Spleen (tissue), 11 donors: Measurements from ENCODE around the gene ZFHX2. TPM values are rescaled to one million over a fixed set of nuclear protein-coding genes. Genes with fewer than 3 reads are reported as not detected.

Experiments used
- DNase-seq: peaks from one replicate; pipeline ENCODE4 v3.0.0-alpha.2; 2020
- H3K27ac ChIP-seq, 8 donors: fragments of 200-600 bp; sonication (generic) in 7 of 8; 1 replicate in 4 of 8; 2 replicates in 4 of 8; pipeline versions ENCODE4 v1.5.0 to v1.8.0; 2016 to 2021; ENCODE audit warnings: inconsistent platforms in 4 of 8, mild to moderate bottlenecking in 4 of 8, moderate library complexity in 1 of 8
- H3K27me3 ChIP-seq, 7 donors: fragments of 200-600 bp; sonication (generic) in 6 of 7; replicated peaks in 1 of 7; 1 replicate in 4 of 7; 2 replicates in 3 of 7; pipeline versions ENCODE4 v1.5.0 to v1.8.0; 2016 to 2021; ENCODE audit warnings: inconsistent platforms in 3 of 7, mild to moderate bottlenecking in 1 of 7
- H3K36me3 ChIP-seq, 6 donors: fragments of 200-600 bp; sonication (generic) in 5 of 6; 1 replicate in 4 of 6; 2 replicates in 2 of 6; pipeline versions ENCODE4 v1.5.0 to v1.8.0; 2016 to 2021; ENCODE audit warnings: inconsistent platforms in 2 of 6
- H3K4me1 ChIP-seq, 6 donors: fragments of 200-600 bp; sonication (generic) in 5 of 6; 1 replicate in 3 of 6; 2 replicates in 3 of 6; pipeline versions ENCODE4 v1.5.0 to v1.8.0; 2016 to 2021; ENCODE audit warnings: inconsistent platforms in 3 of 6
- H3K4me3 ChIP-seq, 8 donors: fragments of 200-600 bp; sonication (generic) in 7 of 8; 1 replicate in 4 of 8; 2 replicates in 4 of 8; pipeline versions ENCODE4 v1.5.0 to v1.8.0; 2016 to 2021; ENCODE audit warnings: inconsistent platforms in 4 of 8, mild to moderate bottlenecking in 4 of 8, moderate library complexity in 2 of 8
- H3K9me3 ChIP-seq, 8 donors: fragments of 200-600 bp; sonication (generic) in 7 of 8; 1 replicate in 4 of 8; 2 replicates in 4 of 8; pipeline versions ENCODE4 v1.5.0 to v1.8.0; 2016 to 2021; ENCODE audit warnings: inconsistent platforms in 4 of 8
- CTCF ChIP-seq, 11 experiments: fragments of 200-600 bp in 7 of 11; fragments of 450-650 bp in 4 of 11; sonication (generic) in 4 of 11; IDR thresholded peaks in 8 of 11; conservative IDR thresholded peaks in 3 of 11; 1 replicate in 7 of 11; 2 replicates in 4 of 11; pipeline versions ENCODE4 v1.4.0 to v1.8.0; 2016 to 2021; ENCODE audit warnings: antibody characterized with exemption in 11 of 11, inconsistent platforms in 4 of 11, mild to moderate bottlenecking in 1 of 11
- POLR2A ChIP-seq, 3 donors: fragments of 450-650 bp; IDR thresholded peaks; one replicate each; pipeline ENCODE4 v1.5.1; 2017; ENCODE audit warnings: antibody characterized with exemption in 3 of 3, mild to moderate bottlenecking in 1 of 3
- POLR2AphosphoS5 ChIP-seq, 3 donors: sonication (generic); formaldehyde crosslinking; IDR thresholded peaks; one replicate each; pipeline ENCODE4 v1.5.1; 2017; ENCODE audit warnings: antibody characterized with exemption in 3 of 3
- WGBS, 5 donors: extraction: QIAGEN DNeasy Blood & Tissue Kit in 3 of 5; methylation state at CpG; one replicate each; pipeline versions ENCODE4 v1.1.5 to v1.1.7; 2013 to 2018; 5-methylcytosine and 5-hydroxymethylcytosine counted together
- intact Hi-C: fragments of 100-400 bp; cut with DNase I; formaldehyde crosslinking; loops from one replicate; pipeline ENCODE4 v1.15.0; 2023; ENCODE audit warnings: low total_unique reads
- polyA plus RNA-seq, 3 donors: library from polyadenylated mRNA; stranded (reverse); fragments of 200-250 nt; gene quantifications; one replicate each; pipeline ENCODE4 v1.2.1, GENCODE V29; 2013
- total RNA-seq, 7 donors: library from RNA; depleted of rRNA in 3 of 7; stranded (reverse); fragments of >200 nt in 3 of 7; fragmentation: NEBNext Ultra II Directional in 4 of 7; extraction: Animal tissue kit (Norgen Biotek cat#: 25700) in 4 of 7; gene quantifications; one replicate each; pipeline versions ENCODE4 v1.1.0 to v1.2.1, GENCODE V29; 2016 to 2021
- donor health status: healthy with polysubstance abuse.
- donor health status: DM: no; HTN: no; CAD: no; lungs with moderate emphysema.
- donor health status: DM: no; HTN: no; CAD: no.
- donor health status: Bipolar disorder and iron deficiency.
- donor health status: healthy.
- donor health status: DM: no; HTN: no; CAD: no.
- donor health status: DM: yes; HTN: yes; CAD: no.

Gene ZFHX2
- total and polyA plus RNA-seq, 10 donors = 0.09 to 2.9 (median 1.0) TPM

- no peaks in the 10 kb centered on the region for H3K27me3 ChIP-seq
- H3K4me1 ChIP-seq = peaks cover 0 to 19% (median 6%) of the 10 kb centered on the region in 6 donors
- WGBS, 5 donors = 51 to 62% (median 61%) methylated on average over 25 of the region's 25 CpGs
- TF ChIP-seq POLR2AphosphoS5 (IDR thresholded peaks at IDR 0.05) (peak in 1 of 3 donors; percentile 31), POLR2A (IDR thresholded peaks at IDR 0.05) (no peak)
- no peak overlapping the region for H3K4me3 ChIP-seq
- no peaks in the 10 kb centered on the region for H3K36me3 ChIP-seq
- intact Hi-C loops = loop anchor here (5.0 kb wide), 1 partner anchor 72 kb away; no protein-coding TSS in a partner anchor
- no peaks in the 10 kb centered on the region for H3K9me3 ChIP-seq
- H3K27ac ChIP-seq = peak overlapping the region in 5 of 8 donors; percentile 13 to 48 (median 46)
- DNase-seq = peak; percentile 69
These were observed 6.8 kb downstream of the ZFHX2 start for GRCh38 chr14:23544511-23545447.

GRCh38 chr14:23543403-23543802 lies 8.2 kb downstream of the ZFHX2 start:
- TF ChIP-seq POLR2A (IDR thresholded peaks at IDR 0.05) (no peak), POLR2AphosphoS5 (IDR thresholded peaks at IDR 0.05) (no peak), CTCF (IDR thresholded peaks at IDR 0.05 in 8 of 11, conservative IDR thresholded peaks at IDR 0.05 in 3 of 11) (no peak)
- H3K36me3 ChIP-seq = no peaks in the 10 kb centered on the region
- no peak overlapping the region for H3K27ac ChIP-seq
- intact Hi-C loops = no loop called here
- no peaks in the 10 kb centered on the region for H3K9me3 ChIP-seq
- H3K4me1 ChIP-seq = peaks cover 0 to 25% (median 11%) of the 10 kb centered on the region in 6 donors
- 93 to 98% (median 95%) methylated on average over 5 of the region's 5 CpGs for WGBS, 5 donors
- DNase-seq = no peak
- no peak overlapping the region for H3K4me3 ChIP-seq
- H3K27me3 ChIP-seq = no peaks in the 10 kb centered on the region

- intact Hi-C loops = no loop called here
- peak; percentile 18 for DNase-seq
- Histone ChIP-seq H3K4me1 (peaks cover 0 to 18% (median 9%) of the 10 kb centered on the region in 6 donors), H3K9me3 (no peaks in the 10 kb centered on the region), H3K27ac (no peak overlapping the region), H3K4me3 (no peak overlapping the region), H3K27me3 (no peaks in the 10 kb centered on the region), H3K36me3 (no peaks in the 10 kb centered on the region)
- 73 to 90% (median 78%) methylated on average over 5 of the region's 5 CpGs for WGBS, 5 donors
- no peak for TF ChIP-seq CTCF (IDR thresholded peaks at IDR 0.05 in 8 of 11, conservative IDR thresholded peaks at IDR 0.05 in 3 of 11)
- no peak for TF ChIP-seq POLR2A (IDR thresholded peaks at IDR 0.05)
- no peak for TF ChIP-seq POLR2AphosphoS5 (IDR thresholded peaks at IDR 0.05)
These were observed 9.3 kb downstream of the ZFHX2 start for GRCh38 chr14:23542261-23542660.

- intact Hi-C loops = no loop called here
- Histone ChIP-seq H3K36me3 (no peaks in the 10 kb centered on the region), H3K27ac (no peak overlapping the region), H3K9me3 (no peaks in the 10 kb centered on the region), H3K4me1 (peaks cover 0 to 18% (median 5%) of the 10 kb centered on the region in 6 donors), H3K27me3 (no peaks in the 10 kb centered on the region), H3K4me3 (no peak overlapping the region)
- no peak for TF ChIP-seq CTCF (IDR thresholded peaks at IDR 0.05 in 8 of 11, conservative IDR thresholded peaks at IDR 0.05 in 3 of 11)
- no peak for TF ChIP-seq POLR2AphosphoS5 (IDR thresholded peaks at IDR 0.05)
- no peak for TF ChIP-seq POLR2A (IDR thresholded peaks at IDR 0.05)
- WGBS, 5 donors = 81 to 90% (median 86%) methylated on average over 4 of the region's 4 CpGs
- DNase-seq = no peak
These were observed 11.5 kb downstream of the ZFHX2 start for GRCh38 chr14:23540141-23540469.
